ENCODE data around the gene NDUFV1. TPM values are rescaled to one million over a fixed set of nuclear protein-coding genes. Genes with fewer than 3 reads are reported as not detected.

NDUFV1 gene
- total and polyA plus RNA-seq, 4 donors: 83.6 to 172 (median 163) TPM

DNA sequence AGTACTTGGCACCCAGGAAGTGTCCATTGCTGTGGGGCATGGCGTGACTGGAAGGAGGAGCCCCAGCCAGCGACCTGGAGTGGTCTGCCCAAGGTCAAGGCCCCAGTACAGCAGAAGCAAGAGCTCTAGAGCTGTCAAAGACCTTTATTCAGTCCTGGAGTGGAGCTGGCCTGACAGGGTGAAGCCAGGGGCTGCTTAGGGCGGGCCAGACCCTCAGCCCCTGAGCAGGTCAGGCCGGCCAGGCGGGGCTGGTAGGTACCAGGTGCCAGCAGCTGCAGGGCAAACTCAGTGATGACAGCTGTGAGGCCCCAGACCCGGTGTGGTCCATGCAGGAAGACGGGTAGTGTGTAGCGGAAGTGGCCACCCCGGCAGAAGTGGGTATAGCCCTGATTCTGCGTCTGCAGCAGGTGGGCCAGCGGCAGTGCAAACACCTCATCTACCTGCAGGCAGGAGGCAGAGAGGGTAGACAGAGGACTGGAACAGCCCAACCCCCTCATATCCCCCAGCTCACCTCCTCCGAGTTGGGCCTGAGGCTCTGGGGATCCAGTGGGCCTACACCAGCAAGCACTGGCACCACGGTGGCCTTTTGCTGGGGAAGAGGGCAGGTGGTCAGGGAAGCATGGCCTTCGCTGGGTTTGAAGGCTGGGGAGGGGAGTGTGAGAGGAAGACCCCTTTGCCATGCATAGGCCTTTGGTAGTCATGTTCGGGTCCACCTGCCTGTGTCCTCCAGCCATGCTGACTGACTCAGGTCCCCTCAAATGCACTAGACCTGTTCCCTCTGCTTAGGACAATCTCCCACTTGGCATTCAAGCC lies 21.3 kb downstream of the NDUFV1 start:
- H3K4me1 ChIP-seq (ENCODE audit: control insufficient read depth in 4 of 4, insufficient read depth in 4 of 4, low read length in 3 of 4): peaks cover 13 to 42% (median 35%) of the 10 kb centered on the region in 4 donors
- no peaks in the 10 kb centered on the region for H3K27me3 ChIP-seq (ENCODE audit: control insufficient read depth in 4 of 4, insufficient read depth in 4 of 4, low read length in 3 of 4)
- H3K27ac ChIP-seq (ENCODE audit: low read depth in 1 of 2, low read length in 2 of 2): no peak overlapping the region
- no peak overlapping the region for H3K9ac ChIP-seq (ENCODE audit: low read depth in 1 of 2, low read length in 2 of 2)
- H3K36me3 ChIP-seq (ENCODE audit: control insufficient read depth in 4 of 4, insufficient read depth in 3 of 4, low read depth in 1 of 4, low read length in 3 of 4): peaks cover 0 to 5% (median 2%) of the 10 kb centered on the region in 4 donors
- H3K9me3 ChIP-seq (ENCODE audit: control insufficient read depth in 4 of 4, low read length in 3 of 4): no peaks in the 10 kb centered on the region
- DNase-seq (ENCODE audit: low spot score): no peak
- WGBS: 92% methylated on average over 15 of the region's 15 CpGs
- TF ChIP-seq GABPA (IDR thresholded peaks at IDR 0.05 in 1 of 2, conservative IDR thresholded peaks at IDR 0.05 in 1 of 2) (no peak), SP1 (IDR thresholded peaks at IDR 0.05) (no peak), EGR1 (IDR thresholded peaks at IDR 0.05; ENCODE audit: low read depth in 2 of 2) (no peak), FOXA2 (IDR thresholded peaks at IDR 0.05) (no peak), RXRA (IDR thresholded peaks at IDR 0.05) (no peak), RAD21 (IDR thresholded peaks at IDR 0.05) (no peak), NR2F2 (IDR thresholded peaks at IDR 0.05) (no peak), YY1 (IDR thresholded peaks at IDR 0.05) (no peak), HNF4G (IDR thresholded peaks at IDR 0.05) (no peak), FOXA1 (IDR thresholded peaks at IDR 0.05) (no peak), HNF4A (conservative IDR thresholded peaks at IDR 0.05) (no peak), TAF1 (conservative IDR thresholded peaks at IDR 0.05) (no peak)
- TF ChIP-seq, protein P1, sequence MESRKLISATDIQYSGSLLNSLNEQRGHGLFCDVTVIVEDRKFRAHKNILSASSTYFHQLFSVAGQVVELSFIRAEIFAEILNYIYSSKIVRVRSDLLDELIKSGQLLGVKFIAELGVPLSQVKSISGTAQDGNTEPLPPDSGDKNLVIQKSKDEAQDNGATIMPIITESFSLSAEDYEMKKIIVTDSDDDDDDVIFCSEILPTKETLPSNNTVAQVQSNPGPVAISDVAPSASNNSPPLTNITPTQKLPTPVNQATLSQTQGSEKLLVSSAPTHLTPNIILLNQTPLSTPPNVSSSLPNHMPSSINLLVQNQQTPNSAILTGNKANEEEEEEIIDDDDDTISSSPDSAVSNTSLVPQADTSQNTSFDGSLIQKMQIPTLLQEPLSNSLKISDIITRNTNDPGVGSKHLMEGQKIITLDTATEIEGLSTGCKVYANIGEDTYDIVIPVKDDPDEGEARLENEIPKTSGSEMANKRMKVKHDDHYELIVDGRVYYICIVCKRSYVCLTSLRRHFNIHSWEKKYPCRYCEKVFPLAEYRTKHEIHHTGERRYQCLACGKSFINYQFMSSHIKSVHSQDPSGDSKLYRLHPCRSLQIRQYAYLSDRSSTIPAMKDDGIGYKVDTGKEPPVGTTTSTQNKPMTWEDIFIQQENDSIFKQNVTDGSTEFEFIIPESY (IDR thresholded peaks at IDR 0.05): no peak
- TF ChIP-seq, protein P2, sequence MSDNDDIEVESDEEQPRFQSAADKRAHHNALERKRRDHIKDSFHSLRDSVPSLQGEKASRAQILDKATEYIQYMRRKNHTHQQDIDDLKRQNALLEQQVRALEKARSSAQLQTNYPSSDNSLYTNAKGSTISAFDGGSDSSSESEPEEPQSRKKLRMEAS (IDR thresholded peaks at IDR 0.05): no peak
- TF ChIP-seq, protein P3, sequence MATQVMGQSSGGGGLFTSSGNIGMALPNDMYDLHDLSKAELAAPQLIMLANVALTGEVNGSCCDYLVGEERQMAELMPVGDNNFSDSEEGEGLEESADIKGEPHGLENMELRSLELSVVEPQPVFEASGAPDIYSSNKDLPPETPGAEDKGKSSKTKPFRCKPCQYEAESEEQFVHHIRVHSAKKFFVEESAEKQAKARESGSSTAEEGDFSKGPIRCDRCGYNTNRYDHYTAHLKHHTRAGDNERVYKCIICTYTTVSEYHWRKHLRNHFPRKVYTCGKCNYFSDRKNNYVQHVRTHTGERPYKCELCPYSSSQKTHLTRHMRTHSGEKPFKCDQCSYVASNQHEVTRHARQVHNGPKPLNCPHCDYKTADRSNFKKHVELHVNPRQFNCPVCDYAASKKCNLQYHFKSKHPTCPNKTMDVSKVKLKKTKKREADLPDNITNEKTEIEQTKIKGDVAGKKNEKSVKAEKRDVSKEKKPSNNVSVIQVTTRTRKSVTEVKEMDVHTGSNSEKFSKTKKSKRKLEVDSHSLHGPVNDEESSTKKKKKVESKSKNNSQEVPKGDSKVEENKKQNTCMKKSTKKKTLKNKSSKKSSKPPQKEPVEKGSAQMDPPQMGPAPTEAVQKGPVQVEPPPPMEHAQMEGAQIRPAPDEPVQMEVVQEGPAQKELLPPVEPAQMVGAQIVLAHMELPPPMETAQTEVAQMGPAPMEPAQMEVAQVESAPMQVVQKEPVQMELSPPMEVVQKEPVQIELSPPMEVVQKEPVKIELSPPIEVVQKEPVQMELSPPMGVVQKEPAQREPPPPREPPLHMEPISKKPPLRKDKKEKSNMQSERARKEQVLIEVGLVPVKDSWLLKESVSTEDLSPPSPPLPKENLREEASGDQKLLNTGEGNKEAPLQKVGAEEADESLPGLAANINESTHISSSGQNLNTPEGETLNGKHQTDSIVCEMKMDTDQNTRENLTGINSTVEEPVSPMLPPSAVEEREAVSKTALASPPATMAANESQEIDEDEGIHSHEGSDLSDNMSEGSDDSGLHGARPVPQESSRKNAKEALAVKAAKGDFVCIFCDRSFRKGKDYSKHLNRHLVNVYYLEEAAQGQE (IDR thresholded peaks at IDR 0.05): no peak
- TF ChIP-seq, protein P4, sequence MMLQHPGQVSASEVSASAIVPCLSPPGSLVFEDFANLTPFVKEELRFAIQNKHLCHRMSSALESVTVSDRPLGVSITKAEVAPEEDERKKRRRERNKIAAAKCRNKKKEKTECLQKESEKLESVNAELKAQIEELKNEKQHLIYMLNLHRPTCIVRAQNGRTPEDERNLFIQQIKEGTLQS (IDR thresholded peaks at IDR 0.05): no peak
- TF ChIP-seq, protein P5, sequence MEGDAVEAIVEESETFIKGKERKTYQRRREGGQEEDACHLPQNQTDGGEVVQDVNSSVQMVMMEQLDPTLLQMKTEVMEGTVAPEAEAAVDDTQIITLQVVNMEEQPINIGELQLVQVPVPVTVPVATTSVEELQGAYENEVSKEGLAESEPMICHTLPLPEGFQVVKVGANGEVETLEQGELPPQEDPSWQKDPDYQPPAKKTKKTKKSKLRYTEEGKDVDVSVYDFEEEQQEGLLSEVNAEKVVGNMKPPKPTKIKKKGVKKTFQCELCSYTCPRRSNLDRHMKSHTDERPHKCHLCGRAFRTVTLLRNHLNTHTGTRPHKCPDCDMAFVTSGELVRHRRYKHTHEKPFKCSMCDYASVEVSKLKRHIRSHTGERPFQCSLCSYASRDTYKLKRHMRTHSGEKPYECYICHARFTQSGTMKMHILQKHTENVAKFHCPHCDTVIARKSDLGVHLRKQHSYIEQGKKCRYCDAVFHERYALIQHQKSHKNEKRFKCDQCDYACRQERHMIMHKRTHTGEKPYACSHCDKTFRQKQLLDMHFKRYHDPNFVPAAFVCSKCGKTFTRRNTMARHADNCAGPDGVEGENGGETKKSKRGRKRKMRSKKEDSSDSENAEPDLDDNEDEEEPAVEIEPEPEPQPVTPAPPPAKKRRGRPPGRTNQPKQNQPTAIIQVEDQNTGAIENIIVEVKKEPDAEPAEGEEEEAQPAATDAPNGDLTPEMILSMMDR (IDR thresholded peaks at IDR 0.05; ENCODE audit: low read depth, low read length, missing input control): no peak
- H3K4me3 ChIP-seq (ENCODE audit: low read depth in 1 of 3, low read length in 3 of 3): no peak overlapping the region

All from liver (tissue), 9 donors.